NCI-H187 (cell line): ENCODE measurements around the gene CASZ1.

ENCODE experiments used
- DNase-seq, 2 experiments: peaks; one replicate each; lab custom pipeline; 2025; lab: John Stamatoyannopoulos, UW

Gene CASZ1

DNA sequence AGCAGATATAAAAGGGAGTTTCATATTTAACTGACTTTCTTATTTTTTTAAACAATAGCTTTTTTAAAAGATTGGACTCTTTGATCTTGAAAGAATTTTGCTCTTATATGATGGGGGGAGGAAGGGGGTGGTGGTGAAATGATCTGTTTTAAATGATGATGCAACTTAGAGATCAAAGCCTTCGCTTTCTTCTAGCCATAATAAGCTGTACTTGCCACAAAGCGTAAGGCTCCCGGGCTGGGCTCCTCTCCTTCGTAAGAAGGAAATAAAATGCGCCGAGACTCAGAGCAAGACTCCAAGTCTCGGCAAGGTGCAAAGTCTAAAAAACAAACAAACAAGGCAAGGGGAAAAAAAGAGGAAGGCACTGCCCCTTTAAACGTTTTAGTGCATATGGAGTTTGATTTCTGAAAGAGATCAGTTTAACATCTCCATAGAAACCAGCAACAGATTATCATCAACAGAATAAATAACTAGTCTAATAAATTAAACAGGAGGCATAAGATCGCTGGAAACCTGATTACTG, 3.3 kb downstream of the CASZ1 start:
- DNase-seq: no peak

DNA sequence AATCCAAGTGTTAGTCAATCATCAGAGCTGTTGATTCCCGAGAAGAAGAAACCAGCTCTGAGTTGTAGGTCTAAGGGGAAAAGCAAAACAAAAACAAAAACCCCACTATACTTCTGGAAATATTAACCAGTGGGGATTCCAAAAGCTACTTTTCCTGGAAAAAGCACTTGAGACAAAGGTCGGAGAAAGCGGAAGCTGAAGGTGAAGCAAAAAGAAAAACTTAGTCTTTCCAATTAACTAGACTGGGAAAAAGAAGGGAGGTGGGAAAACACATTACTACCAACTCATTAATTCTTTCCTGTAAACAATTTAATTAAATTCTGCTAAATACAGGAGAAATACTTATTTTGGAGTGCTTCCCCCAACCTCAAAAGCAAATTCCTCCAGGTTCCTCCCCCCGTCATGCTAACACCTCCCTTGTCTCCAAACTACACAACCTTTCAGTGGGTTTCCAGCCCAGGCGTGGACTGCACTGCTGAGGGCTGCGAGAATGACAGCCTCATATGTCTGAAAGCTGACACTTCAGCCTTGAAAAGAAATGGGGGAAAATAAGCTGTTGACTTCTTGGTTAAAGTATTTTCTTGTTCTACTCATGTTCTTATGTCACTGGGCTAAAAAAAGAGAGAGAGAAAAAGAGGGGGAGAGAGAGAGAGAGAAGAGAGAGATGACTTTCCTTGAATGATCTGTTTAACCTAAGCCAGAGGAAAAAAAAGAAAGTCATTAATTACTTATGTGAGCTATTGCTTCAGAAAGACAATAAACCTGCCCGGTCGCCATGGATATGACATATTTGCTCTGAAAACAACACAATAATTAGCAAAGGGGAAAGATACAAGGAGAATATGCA, 5.1 kb downstream of the CASZ1 start:
- DNase-seq: no peak

DNA sequence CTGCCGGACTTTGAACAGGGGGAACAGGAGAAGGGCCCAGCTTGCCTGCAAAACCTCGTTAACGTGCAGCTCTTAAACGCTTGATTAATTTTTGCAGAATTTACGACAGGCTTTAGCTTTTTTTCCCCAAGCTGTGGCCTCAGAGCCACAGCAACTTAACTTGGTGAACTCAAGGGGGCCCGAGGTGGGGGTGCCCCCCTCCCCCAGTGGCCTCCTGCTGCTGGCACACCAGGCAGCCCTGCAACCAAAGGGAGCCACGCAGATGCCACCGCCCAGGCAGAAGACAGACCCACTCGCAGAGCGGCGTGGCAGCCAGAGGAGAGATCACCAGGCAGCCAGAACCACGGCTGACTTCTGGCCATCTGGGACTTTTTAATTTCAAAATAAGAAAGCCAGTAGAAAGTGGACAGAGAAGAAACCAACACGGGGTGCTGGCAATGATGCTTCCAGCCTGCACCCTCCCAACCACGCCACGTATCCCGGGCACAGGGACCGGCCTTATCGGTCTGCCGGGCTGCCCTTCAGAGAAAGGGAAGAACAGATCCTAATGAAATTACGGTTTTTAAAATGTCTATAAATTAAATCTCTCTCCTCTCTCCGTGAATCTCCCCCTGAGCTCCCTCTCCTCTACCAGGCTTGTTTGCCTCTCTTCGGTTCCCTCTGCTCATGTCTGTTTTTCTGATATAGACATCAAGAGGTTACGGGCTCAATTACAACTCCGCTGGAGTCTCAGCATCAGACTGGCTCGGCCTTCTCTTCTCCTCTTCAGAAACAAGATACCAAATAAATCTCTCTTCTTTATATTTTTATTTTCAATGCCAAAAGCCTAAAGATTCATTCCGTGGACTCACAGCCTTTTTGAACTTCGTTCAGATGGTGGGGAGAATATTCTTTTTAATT, 6.4 kb downstream of the CASZ1 start:
- peak in 1 of 2 experiments; percentile 36 for DNase-seq

DNA sequence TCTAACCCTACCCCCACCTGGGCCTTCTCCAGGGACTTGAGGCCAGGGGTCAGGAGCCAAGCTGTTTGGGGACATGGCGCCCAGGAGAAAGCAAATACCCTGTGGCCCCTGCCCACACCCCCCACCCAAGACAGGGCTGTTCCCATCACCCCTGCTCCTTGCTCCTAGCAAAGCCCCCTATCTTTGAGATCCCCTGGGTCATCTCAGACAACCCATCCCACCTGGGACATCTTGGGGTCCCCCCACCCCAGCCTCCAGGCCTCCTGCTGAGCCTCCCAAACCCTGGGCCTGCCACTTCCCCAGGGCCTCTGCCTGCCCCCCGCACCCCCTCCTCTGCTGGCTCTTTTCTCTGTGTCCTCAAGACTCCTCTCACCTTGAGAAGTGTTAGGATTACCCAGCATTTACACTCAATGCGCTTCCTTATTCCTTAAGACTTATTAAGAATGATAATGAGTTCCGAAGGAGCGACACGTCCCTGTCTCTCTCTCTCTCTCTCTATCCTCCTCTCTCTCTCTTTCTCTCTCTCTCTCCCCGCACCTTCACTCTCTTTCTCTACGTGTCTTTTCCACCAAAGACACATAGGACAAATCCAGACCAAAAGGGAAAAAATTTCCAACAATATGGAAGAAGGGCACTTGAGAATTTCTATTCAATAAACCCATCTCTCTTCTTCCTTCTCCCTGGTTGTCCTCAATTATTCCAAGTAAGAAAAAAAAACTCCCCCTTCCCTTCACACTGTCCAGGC, 7.2 kb downstream of the CASZ1 start:
- DNase-seq: no peak

DNA sequence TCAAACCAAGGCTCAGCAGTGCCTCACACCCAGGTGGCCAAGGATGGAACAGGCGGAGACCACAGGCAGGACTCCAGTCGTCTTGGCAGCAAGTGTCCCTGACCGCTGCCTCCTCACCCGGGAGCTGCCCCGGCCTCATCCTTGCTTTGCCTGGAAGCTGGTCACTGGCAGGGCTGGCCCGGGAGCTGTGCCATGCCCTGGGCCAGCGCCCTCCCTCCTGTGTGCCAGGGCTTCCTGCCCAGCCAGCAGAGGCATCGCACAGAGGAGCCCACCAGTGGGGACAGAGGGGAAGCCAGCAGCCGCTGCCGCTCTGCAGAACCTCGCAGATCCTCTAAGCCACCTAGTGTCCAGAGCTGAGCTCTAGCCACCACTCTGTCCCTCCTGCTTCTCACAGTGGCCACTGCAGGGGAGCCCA, 7.8 kb downstream of the CASZ1 start:
- no peak for DNase-seq

DNA sequence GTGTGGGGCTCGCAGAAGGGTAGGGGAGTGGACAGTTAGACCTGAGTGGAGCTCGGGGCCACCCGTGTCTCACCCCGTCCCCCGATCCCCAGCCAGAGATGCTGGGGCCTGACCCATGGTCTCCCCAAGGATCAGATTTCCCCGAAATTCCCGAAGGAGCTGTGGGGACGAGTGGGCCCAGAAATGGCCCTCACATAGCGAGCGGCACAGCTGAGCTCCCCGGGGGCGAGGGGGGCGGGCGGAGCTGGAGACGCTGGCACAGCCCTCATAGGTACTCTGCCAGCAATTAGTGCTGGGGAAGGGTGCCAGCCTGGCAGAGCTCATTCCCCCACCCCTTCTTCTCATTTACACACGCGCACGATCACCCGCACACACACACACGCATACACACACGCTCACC, 9.2 kb downstream of the CASZ1 start:
- DNase-seq: no peak

DNA sequence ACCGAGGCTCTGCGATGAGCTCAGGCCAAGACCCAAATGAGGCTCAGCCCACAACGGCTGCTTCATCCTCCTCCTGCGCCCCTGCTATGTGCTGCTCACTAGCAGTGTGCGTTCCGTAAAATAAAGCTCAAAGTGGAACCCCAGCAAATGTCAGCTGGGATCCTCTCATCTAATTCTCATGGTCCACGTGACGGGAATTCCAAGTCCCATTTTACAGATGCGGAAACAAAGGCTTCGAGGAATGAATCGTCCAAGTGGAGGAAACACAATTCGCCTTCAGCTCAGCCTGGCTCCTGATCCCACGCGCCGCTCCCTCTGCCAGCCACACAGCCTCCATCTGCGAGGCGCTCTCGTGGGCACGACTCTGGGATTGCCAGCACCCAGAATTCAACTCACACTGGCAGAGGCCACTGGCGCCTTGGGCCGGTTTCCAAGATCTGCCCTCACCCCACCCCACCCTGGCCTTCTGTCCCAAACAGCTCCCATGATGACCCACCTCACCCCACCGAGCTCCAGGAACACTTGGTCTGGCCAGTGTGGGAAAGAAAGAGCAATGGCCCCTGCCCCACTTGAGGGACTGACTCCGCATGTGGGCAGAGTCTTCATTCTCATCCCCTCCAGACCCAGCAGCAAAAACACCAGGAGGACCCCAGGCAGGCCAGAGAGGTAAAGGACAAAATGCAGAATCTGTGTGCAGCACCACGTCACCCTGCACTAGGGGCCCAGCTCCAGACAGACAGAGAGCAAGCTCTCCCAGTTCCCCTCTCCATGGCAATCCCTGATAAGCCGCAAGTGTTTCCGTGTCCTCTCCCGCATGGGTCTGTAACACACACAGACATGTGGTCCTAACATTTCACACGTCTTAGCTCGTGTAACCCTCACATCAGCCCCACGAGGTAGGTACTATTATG, 10.5 kb downstream of the CASZ1 start:
- no peak for DNase-seq

DNA sequence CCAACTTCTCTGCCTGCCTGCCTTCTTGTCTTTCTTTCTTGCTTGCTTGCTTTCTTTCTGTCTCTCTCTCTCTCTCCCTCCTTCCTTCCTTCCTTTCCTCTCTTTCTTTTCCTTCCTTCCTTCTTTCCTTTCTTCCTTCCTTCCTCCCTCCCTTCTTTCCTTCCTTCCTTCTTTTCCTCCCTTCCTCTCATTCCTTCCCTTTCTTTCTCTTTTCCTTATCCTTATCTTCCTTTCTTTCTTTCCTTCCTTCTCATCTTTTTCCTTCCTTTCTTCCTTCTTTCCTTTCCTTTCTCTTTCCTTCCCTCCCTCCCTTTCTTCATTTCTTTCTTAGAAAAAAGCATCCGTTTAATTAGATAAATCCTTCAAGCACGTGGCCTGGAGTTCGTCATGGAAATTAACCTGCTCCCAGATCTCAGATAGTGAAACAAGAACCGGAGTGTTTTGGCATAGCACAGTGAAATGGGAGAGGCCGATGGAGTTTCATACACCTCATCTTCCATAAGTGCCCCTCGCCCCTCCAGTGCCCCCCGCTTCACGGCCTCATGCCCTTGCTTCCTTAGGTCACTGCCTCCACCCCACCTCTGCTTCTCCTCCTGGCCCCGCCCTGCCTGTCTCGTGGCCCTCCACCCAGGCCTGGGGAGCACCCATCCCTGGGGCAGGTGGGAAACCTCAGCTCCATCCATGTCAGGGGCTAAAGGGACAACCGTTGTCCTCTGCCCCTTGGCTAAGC, 11.3 kb downstream of the CASZ1 start:
- DNase-seq: no peak

DNA sequence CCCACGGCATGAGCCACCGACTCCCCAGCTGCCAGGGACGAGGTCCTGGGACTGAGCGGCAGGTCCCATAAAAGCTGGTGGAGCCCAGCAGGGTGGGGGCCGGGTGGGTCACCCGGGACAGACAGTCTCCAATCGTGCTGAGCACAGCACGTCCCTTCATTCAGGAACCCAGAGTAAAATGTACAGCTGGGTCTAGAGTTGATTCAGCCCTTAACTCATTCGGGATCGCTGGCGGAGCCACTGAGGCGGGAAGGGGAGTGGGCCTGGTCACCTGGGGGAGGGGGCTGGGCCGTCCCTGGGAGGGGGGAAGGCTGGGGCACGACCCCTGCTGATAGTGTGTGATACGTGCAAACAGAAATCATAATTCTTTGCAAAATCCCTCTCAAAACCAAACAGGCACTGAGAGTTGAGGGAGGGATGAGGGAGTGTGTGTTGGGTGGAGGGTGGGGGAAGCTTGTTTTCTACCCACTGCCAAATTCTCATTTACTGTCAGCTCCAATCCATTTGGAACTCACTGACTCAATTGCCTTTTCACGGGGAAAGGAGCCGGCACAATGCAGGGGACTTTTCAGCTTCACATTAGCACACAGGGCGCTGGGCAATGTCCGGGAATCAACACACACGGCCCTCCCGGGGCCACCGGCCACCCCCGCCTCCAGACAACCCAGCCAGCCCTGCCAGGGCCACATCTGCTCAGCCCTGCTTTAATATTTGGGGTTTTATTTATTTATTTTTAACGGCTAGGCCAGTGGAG, 13.8 kb downstream of the CASZ1 start:
- DNase-seq: no peak

DNA sequence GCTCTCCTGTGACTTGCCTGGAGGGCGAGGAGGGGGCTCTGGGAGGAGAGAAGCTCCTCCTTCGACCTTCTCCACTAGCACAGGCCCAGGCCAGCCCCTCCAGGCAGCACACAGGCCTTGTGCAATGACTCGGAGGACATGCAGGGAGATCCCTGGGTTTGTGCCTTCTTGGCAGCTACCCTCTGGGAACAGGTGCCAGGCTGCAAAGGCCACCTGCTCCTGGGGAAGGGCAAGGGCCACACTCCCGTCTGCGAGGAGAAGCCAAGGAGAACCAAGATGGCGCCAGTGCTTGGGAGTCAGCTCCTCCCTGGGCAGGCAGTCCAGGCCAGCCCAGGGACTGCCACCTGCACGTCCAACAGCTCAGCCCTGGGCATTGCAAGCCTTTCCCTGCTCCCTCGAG, 15.3 kb downstream of the CASZ1 start:
- DNase-seq: no peak

DNA sequence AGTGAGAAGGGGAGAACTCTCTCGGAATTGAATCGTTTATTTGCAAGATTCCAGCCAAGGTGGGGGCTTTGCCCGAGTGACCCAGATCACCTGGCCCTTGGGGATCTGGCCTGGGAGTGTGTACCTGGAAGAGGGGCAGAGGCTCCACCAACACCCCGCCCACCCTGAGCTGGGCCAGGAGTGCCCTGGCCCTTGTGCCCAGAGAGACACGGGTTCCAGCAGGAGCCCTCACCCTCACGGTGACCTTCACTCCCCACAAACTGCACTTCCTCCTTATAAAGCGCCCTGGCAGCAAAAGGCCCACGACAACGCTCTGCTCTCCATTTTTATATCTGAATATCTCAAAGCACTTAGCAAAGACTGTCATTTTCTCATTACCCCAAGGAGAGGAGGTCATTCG, 16.6 kb downstream of the CASZ1 start:
- DNase-seq: no peak

DNA sequence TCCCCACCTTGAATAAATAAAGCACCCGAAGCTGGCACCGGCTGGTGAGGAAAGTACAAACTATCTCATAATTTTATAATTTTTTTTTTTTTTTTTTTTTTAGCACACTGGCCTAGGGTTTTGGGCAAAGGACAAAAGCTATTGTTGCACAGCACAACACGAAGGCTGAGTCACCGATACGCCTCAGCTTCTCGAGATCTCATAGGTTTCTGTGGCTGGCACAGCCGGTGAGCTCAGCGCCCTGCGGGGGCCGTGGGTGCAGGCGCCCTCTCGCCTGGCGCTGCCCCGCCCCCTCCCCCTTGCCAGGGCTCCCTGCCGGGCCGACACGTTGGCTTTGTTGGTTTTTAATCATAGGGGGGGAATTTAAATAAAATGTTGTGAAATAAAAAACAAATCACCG, 17.2 kb downstream of the CASZ1 start:
- DNase-seq: peak in 1 of 2 experiments; percentile 26

DNA sequence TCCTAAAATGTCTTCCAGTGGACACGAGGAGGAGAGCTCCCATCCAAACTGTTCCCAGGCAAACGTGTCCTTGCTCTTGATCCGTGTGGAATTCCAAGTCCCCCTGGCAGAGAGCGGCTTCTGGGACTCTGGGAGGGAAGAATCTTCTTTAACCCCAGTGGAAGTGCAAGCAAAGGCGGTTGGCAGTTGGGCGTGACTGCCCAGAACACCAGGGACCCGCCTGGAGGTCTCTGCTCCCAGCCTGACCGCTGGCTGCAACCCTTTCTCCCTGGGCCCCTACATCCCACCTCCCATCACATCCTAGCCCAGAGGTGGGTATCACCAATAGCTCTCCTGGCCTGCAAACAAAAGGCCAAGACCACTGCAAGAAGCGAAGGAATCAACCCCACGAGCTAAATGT, 17.8 kb downstream of the CASZ1 start:
- DNase-seq: no peak

DNA sequence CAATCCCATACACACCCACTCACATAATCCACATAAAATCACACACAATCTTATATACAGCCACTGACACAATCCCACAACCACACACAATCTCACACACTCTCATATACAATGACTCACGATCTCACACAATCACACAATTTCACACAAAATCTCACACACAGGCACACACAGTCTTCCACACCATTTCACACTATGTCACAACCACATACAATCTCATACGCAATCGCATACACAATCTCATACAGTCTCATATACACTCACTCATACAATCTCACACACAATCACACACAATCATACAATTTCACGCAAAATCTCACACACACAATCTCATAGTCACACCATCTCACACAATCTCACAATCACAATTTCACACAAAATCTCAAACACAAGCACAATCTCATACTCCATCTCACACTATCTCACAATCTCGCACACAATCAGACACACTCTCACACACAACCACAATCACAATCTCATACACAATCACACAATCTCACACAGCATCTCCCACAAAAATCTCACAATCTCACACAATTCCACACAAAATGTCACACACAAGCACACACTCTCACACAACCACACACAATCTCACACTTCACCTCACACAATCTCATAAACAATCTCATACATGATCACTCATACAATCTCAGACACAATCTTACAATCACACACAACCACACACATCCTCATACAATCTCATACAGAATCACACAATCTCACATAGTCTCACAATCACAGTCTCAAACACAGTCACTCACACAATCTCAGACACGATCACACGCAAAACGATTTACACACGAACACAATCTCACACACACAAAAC, 18.5 kb downstream of the CASZ1 start:
- DNase-seq: no peak

DNA sequence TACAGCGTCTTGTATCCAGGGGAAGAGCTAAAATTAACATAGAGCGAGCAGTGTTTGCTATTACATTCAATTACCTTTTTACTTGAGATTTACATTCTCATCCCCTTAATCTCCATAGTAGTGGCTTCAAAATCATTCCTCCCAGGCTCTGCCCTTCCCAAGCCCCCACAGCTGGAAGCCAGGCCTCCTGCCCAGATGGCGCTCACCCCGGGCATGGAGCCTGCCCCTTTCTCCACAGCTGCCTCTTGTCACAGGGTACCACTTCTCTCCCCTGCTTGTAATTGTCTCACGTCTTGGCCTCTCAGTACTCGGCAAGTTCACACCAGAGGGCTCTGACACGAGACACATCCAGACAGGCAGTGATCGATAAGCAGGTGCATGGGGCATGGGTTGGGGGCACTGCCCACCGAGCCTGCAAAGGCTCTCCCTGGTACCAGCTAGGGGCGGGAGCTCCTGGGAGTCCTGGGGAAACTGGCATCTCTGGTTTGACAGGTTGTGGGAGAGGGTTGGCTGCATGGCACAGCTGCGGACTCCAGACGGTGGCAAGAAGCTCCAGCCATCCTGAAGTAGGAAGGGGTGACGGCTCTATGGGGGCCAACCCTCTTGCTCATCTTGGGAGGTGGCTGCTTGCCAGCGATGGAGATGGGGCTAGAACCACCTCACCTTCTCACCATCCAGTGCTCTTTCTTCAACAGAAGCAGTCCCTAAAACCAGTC, 20.1 kb downstream of the CASZ1 start:
- no peak for DNase-seq

DNA sequence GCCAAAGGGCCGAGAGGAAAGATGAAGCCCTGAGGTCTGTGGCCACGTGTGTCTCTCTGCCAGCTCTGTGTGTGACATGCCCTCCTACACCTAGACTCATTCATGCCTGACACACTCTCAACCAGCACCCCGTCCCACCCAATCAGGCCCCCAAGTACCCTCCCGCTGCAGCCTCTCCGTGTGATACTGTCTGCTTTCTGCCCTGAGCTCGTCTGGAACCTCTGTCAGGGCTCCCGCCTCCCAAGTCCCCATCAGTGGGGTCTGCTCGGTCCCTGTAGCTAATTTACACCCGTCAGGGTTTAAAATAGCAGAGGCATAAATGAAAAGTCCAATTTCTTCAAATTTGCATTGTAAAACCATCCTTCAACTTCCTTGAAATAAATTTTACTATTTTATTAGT, 20.7 kb downstream of the CASZ1 start:
- DNase-seq: no peak

DNA sequence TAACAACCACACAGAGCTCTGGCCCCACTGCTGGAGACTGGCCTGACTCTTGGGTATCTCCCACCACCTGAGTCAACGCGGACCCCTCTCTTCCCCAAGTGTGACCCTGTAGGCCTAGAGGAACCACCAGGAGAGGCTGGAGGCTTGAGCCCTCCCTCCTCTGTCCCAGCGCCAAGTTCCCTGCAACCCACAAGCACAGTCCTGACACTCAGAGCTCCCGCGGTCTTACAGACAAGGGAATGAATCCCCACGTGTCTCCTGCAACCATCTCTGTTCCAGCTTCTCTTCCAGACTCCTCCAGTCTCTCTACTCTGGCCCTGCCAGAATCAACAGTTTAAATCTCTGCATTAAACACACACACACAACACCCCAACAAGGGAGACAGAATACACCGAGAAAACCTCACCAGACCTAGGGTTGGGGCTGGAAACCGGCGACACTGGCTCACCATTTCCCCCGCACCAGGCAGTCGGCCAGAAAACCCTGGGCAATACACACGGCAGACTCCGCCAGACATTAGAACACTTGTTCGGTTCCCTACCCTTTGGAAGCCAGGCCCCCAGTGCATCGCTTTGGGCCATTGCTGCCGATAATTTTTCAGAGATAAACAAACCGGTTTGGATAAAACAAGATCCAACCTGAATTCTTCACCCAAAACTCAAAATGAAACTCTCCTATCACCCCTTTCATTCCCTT, 21.7 kb downstream of the CASZ1 start:
- DNase-seq: no peak
